Neural cell (in vitro differentiated cells): ENCODE measurements around the gene MED29. TPM values are rescaled to one million over a fixed set of nuclear protein-coding genes. Genes with fewer than 3 reads are reported as not detected.

Experiments used
- H2AFZ ChIP-seq: fragments of 200-600, 300-800 bp; sonication (generic), shearing (Covaris generic); 2 replicates; pipeline ENCODE4 v1.6.0; 2014; ENCODE audit warnings: low read depth, mild to moderate bottlenecking, antibody characterized with exemption, low read length, moderate library complexity
- H3F3A ChIP-seq: fragments of 200-600 bp; shearing (Covaris generic); 2 replicates; pipeline ENCODE4 v1.6.1; 2016; ENCODE audit warnings: mild to moderate bottlenecking, moderate library complexity, mixed read lengths, antibody characterized with exemption, low read length; ENCODE audit not compliant: insufficient read depth, poor library complexity, severe bottlenecking
- H3K27ac ChIP-seq: fragments of 200-600, 300-800 bp; sonication (generic), shearing (Covaris generic); 2 replicates; pipeline ENCODE4 v1.5.1; 2014; ENCODE audit warnings: mild to moderate bottlenecking, low read length, moderate library complexity
- H3K27me3 ChIP-seq: fragments of 300-800, 200-600 bp; sonication (generic), shearing (Covaris generic); 2 replicates; pipeline ENCODE4 v1.6.0; 2014; ENCODE audit warnings: mild to moderate bottlenecking, low read depth, low read length, moderate library complexity; ENCODE audit not compliant: insufficient read depth
- H3K36me3 ChIP-seq: fragments of 300-800, 200-600 bp; sonication (generic), shearing (Covaris generic); 2 replicates; pipeline ENCODE4 v1.5.1; 2014; ENCODE audit warnings: mild to moderate bottlenecking, antibody characterized with exemption, low read length, moderate library complexity; ENCODE audit not compliant: insufficient read depth
- H3K4me2 ChIP-seq: fragments of 300-800, 200-600 bp; sonication (generic), shearing (Covaris generic); 2 replicates; pipeline ENCODE4 v1.6.0; 2014; ENCODE audit warnings: mild to moderate bottlenecking, low read length
- H3K4me3 ChIP-seq: fragments of 300-800, 200-600 bp; sonication (generic), shearing (Covaris generic); 2 replicates; pipeline ENCODE4 v1.5.1; 2014; ENCODE audit warnings: mild to moderate bottlenecking, low read length, moderate library complexity
- H3K79me2 ChIP-seq: fragments of 200-600 bp; shearing (Covaris generic); replicated peaks from 2 replicates; pipeline ENCODE4 v1.6.0; 2014; ENCODE audit warnings: mild to moderate bottlenecking, low read length, moderate library complexity; ENCODE audit not compliant: insufficient read depth
- H3K9ac ChIP-seq: fragments of 300-800, 200-600 bp; sonication (generic), shearing (Covaris generic); 2 replicates; pipeline ENCODE4 v1.6.1; 2016; ENCODE audit warnings: mild to moderate bottlenecking, low read length, mixed read lengths
- H3K9me2 ChIP-seq: fragments of 200-600 bp; shearing (Covaris generic); 2 replicates; pipeline ENCODE4 v1.6.1; 2016; ENCODE audit warnings: mild to moderate bottlenecking, low read length, mixed read lengths; ENCODE audit not compliant: insufficient read depth
- H3K9me3 ChIP-seq: fragments of 200-600, 300-800 bp; sonication (generic), shearing (Covaris generic); 2 replicates; pipeline ENCODE4 v1.6.1; 2016; ENCODE audit warnings: mild to moderate bottlenecking, mixed run types, low read length, moderate library complexity, mixed read lengths
- H4K20me1 ChIP-seq: fragments of 200-600 bp; shearing (Covaris generic); 2 replicates; pipeline ENCODE4 v1.6.1; 2016; ENCODE audit warnings: mild to moderate bottlenecking, mixed run types; ENCODE audit not compliant: insufficient read depth
- CTCF ChIP-seq: fragments of 450-650 bp; IDR thresholded peaks from 2 replicates; pipeline ENCODE4 v1.5.1; 2014; ENCODE audit warnings: antibody characterized with exemption, mild to moderate bottlenecking, moderate library complexity; ENCODE audit not compliant: poor library complexity, severe bottlenecking
- EP300 ChIP-seq: fragments of 450-650 bp; conservative IDR thresholded peaks from 2 replicates; pipeline ENCODE4 v1.6.1; 2014; ENCODE audit warnings: antibody characterized with exemption, mild to moderate bottlenecking, moderate library complexity; ENCODE audit not compliant: poor library complexity, severe bottlenecking
- EZH2 ChIP-seq: fragments of 200-600, 300-800 bp; shearing (Covaris generic), sonication (generic); IDR thresholded peaks from 2 replicates; pipeline ENCODE4 v1.6.1; 2014; ENCODE audit warnings: antibody characterized with exemption, low read length, borderline replicate concordance, mild to moderate bottlenecking; ENCODE audit not compliant: insufficient read depth, poor library complexity, severe bottlenecking
- MXI1 ChIP-seq: fragments of 450-650 bp; conservative IDR thresholded peaks from 2 replicates; pipeline ENCODE4 v1.6.1; 2014; ENCODE audit warnings: antibody characterized with exemption, mild to moderate bottlenecking; ENCODE audit not compliant: poor library complexity, severe bottlenecking
- POLR2AphosphoS5 ChIP-seq: IDR thresholded peaks from 2 replicates; pipeline ENCODE4 v1.6.1; 2012
- RAD21 ChIP-seq: fragments of 450-650 bp; conservative IDR thresholded peaks from 2 replicates; pipeline ENCODE4 v1.6.1; 2014; ENCODE audit warnings: antibody characterized with exemption, mild to moderate bottlenecking, moderate library complexity
- REST ChIP-seq: IDR thresholded peaks from 2 replicates; pipeline ENCODE4 v1.6.1; 2012; ENCODE audit warnings: borderline replicate concordance
- SMC3 ChIP-seq: fragments of 450-650 bp; conservative IDR thresholded peaks from 2 replicates; pipeline ENCODE4 v1.6.1; 2014; ENCODE audit warnings: antibody characterized with exemption, mild to moderate bottlenecking, moderate library complexity; ENCODE audit not compliant: poor library complexity
- TAF1 ChIP-seq: IDR thresholded peaks from 2 replicates; pipeline ENCODE4 v1.6.1; 2012; ENCODE audit warnings: low read depth
- polyA plus RNA-seq: library from polyadenylated mRNA; depleted of rRNA; stranded (reverse); fragments of >200 nt; gene quantifications from 2 replicates; pipeline ENCODE4 v1.2.3, GENCODE V29; 2014

Gene MED29
- polyA plus RNA-seq, 1 donor from 2014 or later: 39.5 TPM

GRCh38 chr19:39408392-39409207 is 17.4 kb downstream of the MED29 start:
- no peak overlapping the region for H3K4me2 ChIP-seq
- no peaks in the 10 kb centered on the region for H3K9me3 ChIP-seq
- H3K9me2 ChIP-seq: no peaks in the 10 kb centered on the region
- H3F3A ChIP-seq: no peaks in the 10 kb centered on the region
- no peaks in the 10 kb centered on the region for H4K20me1 ChIP-seq
- no peaks in the 10 kb centered on the region for H3K36me3 ChIP-seq
- H3K27ac ChIP-seq: no peak overlapping the region
- H3K4me3 ChIP-seq: no peak overlapping the region
- peaks cover 52% of the 10 kb centered on the region for H3K27me3 ChIP-seq
- H3K9ac ChIP-seq: no peak overlapping the region
- peaks cover 1% of the 10 kb centered on the region for H3K79me2 ChIP-seq
- TF ChIP-seq TAF1 (no peak), POLR2AphosphoS5 (no peak), EP300 (no peak), REST (no peak), CTCF (no peak), EZH2 (no peak), SMC3 (no peak)
- no peak overlapping the region for H2AFZ ChIP-seq

- Histone ChIP-seq H4K20me1 (no peaks in the 10 kb centered on the region), H3K27ac (no peak overlapping the region), H3F3A (no peaks in the 10 kb centered on the region), H3K4me2 (peak overlapping the region; percentile 35), H3K79me2 (peaks cover 9% of the 10 kb centered on the region), H3K4me3 (peak overlapping the region; percentile 67), H3K9me3 (no peaks in the 10 kb centered on the region), H3K36me3 (no peaks in the 10 kb centered on the region), H2AFZ (no peak overlapping the region), H3K9me2 (no peaks in the 10 kb centered on the region), H3K9ac (peak overlapping the region; percentile 52), H3K27me3 (peaks cover 52% of the 10 kb centered on the region)
- TF ChIP-seq REST (no peak), CTCF (no peak), SMC3 (no peak), EP300 (no peak), POLR2AphosphoS5 (no peak), EZH2 (no peak), MXI1 (no peak), TAF1 (no peak), RAD21 (no peak)
These were observed 18.2 kb downstream of the MED29 start for GRCh38 chr19:39409208-39410016.
